Measurements from ENCODE around the gene L3MBTL3.

- TF ChIP-seq CTCF (IDR thresholded peaks at IDR 0.05) (no peak), EP300 (IDR thresholded peaks at IDR 0.05) (no peak), POLR2AphosphoS5 (IDR thresholded peaks at IDR 0.05) (no peak)
Observed at GRCh38 chr6:130045622-130046021, 27.2 kb downstream of the L3MBTL3 start.
